K562 (cell line): Measurements from ENCODE around the gene EXOC2. TPM values are rescaled to one million over a fixed set of nuclear protein-coding genes. Genes with fewer than 3 reads are reported as not detected.

ENCODE experiments used
- BDP1 ChIP-seq: IDR thresholded peaks from 3 replicates; pipeline ENCODE4 v1.6.1; 2011; ENCODE audit not compliant: insufficient read length, insufficient read depth
- E2F3 ChIP-seq: fragments of 250-450 bp; sonication (Bioruptor Pico); IDR thresholded peaks from 2 replicates; pipeline ENCODE4 v1.4.0; 2020; ENCODE audit warnings: mild to moderate bottlenecking
- FOS ChIP-seq: IDR thresholded peaks from 3 replicates; pipeline ENCODE4 v1.6.1; 2011; ENCODE audit not compliant: insufficient read length; ENCODE audit errors: extremely low read depth
- FOXJ2 ChIP-seq: fragments of 200-800 bp; sonication (Bioruptor generic); IDR thresholded peaks from 2 replicates; pipeline ENCODE4 v1.6.1; 2016; ENCODE audit warnings: missing genetic modification characterization, missing compliant biosample characterization
- HLTF ChIP-seq: fragments of 450-650 bp; IDR thresholded peaks from 2 replicates; pipeline ENCODE4 v1.6.1; 2016
- MECOM ChIP-seq: fragments of 250-450 bp; sonication (Bioruptor Pico); IDR thresholded peaks from 2 replicates; pipeline ENCODE4 v1.8.0; 2022; ENCODE audit warnings: inconsistent platforms
- PHB ChIP-seq: fragments of 250-450 bp; sonication (Bioruptor Pico); IDR thresholded peaks from 2 replicates; pipeline ENCODE4 v1.5.0; 2021
- POU5F1 ChIP-seq: fragments of 150-350 bp; IDR thresholded peaks from 2 replicates; pipeline ENCODE4 v1.6.1; 2014; ENCODE audit warnings: borderline replicate concordance, low read length, low read depth, mild to moderate bottlenecking; ENCODE audit not compliant: partially characterized antibody
- RBM25 ChIP-seq: fragments of 200-400 bp; formaldehyde crosslinking; IDR thresholded peaks from 2 replicates; pipeline ENCODE4 v1.6.1; 2018; ENCODE audit warnings: low read length, low read depth, moderate library complexity; ENCODE audit not compliant: severe bottlenecking
- SAP30 ChIP-seq: fragments of 200-600 bp; sonication (generic); IDR thresholded peaks from 2 replicates; pipeline ENCODE4 v1.6.1; 2012; ENCODE audit warnings: borderline replicate concordance, low read depth, mild to moderate bottlenecking, moderate library complexity, low read length, control low read depth, inconsistent platforms; ENCODE audit not compliant: insufficient read depth, poor library complexity, severe bottlenecking
- SRSF9 ChIP-seq: fragments of 200-400 bp; formaldehyde crosslinking; IDR thresholded peaks from 2 replicates; pipeline ENCODE4 v1.6.1; 2017; ENCODE audit warnings: low read depth, low read length, borderline replicate concordance
- WHSC1 ChIP-seq: IDR thresholded peaks from one replicate; pipeline ENCODE4 v1.6.1; 2012; ENCODE audit warnings: low read length, control low read depth, inconsistent platforms
- ZFP36 ChIP-seq: fragments of 150-350 bp; IDR thresholded peaks from 2 replicates; pipeline ENCODE4 v1.6.1; 2018; ENCODE audit warnings: low read length, low read depth; ENCODE audit not compliant: partially characterized antibody
- ZSCAN29 ChIP-seq: fragments of 450-650 bp; IDR thresholded peaks from 2 replicates; pipeline ENCODE4 v1.6.1; 2017
- polyA plus RNA-seq, 8 experiments: library from polyadenylated mRNA; depleted of rRNA in 4 of 8; stranded (reverse) in 5 of 8; unstranded in 3 of 8; fragments of >200 nt; fragmentation: Nextera tagmentation in 2 of 8; fragmentation: Illumina TruSeq in 1 of 8; extraction: Ambion mirVana in 2 of 8; extraction: Trizol in 1 of 8; gene quantifications; 2 replicates each; pipeline versions ENCODE4 v1.2.1 to v1.2.3, GENCODE V29; 2011 to 2014; ENCODE audit warnings: inconsistent platforms in 1 of 8, missing spikeins in 1 of 8
- total RNA-seq, 7 experiments: library from RNA; depleted of rRNA in 6 of 7; stranded (reverse); fragments of >200 nt in 6 of 7; fragmentation: Illumina TruSeq in 2 of 7; extraction: Trizol in 2 of 7; gene quantifications; 2 replicates each; pipeline versions ENCODE4 v1.2.1 to v1.2.3, GENCODE V29; 2011 to 2021; ENCODE audit warnings: low replicate concordance in 1 of 7
- TF ChIP-seq, protein P1 (sequence below): sonication (generic); formaldehyde crosslinking; IDR thresholded peaks from 2 replicates; pipeline ENCODE4 v1.8.0; 2022; ENCODE audit warnings: mild to moderate bottlenecking, missing genetic modification reagents, borderline replicate concordance
- TF ChIP-seq, protein P2 (sequence below): fragments of 250-450 bp; sonication (Bioruptor Pico); IDR thresholded peaks from 2 replicates; pipeline ENCODE4 v1.6.1; 2021; ENCODE audit warnings: mild to moderate bottlenecking
- TF ChIP-seq, protein P3 (sequence below), 2 experiments: fragments of 450-650 bp; IDR thresholded peaks; 2 replicates each; pipeline ENCODE4 v1.6.1; 2016; ENCODE audit warnings: mild to moderate bottlenecking in 2 of 2, borderline replicate concordance in 1 of 2, low read depth in 1 of 2, moderate library complexity in 1 of 2

The EXOC2 gene
- total and polyA plus RNA-seq, 9 of the 15 experiments (the other 6 are each of a cell fraction or from before 2014, with no cell fraction given), result 12.2 to 30.2 (median 24.2) TPM

DNA sequence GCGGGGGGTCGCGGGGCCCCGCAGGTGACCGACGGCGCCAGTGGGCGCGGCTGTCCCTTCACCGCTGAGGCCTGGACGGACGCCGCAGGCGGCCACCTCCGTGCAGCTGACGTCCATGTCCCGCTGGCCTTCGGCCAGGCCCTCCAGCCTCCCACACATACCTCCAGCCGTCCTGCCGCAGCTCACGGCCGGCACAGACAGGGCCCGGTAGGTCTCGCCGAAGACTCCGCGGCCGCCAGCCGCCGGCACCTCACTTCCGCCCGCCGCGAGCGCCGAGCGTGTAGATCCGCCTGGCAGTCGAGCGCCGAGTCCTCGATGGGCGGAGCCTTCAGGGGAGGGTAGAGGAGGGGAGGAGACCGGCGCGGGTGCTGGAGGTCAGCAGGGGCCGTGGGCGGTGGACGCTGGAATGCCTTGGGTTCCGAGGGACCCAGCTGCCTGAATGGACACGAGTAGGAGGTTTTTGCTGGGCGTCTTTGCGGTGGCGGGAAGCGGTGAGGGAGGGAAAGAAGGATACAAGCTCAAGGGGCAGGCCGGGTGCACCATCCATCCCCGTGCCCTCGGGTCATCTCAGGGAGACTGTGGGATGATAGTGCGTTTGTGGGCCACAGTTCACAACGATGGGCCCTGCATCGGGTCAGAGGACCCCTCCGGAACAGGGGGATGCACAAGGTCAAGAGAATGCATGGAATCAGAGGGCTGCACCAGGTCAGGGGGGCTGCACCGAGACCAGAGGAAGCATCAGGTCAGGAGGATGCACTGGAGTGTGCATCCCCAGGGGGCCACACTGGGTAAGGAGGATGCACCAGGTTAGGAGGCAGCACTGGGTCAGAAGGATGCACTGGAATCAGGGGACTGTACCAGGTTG, at the start of gene EXOC2 (continued):
- TF ChIP-seq, protein P1, sequence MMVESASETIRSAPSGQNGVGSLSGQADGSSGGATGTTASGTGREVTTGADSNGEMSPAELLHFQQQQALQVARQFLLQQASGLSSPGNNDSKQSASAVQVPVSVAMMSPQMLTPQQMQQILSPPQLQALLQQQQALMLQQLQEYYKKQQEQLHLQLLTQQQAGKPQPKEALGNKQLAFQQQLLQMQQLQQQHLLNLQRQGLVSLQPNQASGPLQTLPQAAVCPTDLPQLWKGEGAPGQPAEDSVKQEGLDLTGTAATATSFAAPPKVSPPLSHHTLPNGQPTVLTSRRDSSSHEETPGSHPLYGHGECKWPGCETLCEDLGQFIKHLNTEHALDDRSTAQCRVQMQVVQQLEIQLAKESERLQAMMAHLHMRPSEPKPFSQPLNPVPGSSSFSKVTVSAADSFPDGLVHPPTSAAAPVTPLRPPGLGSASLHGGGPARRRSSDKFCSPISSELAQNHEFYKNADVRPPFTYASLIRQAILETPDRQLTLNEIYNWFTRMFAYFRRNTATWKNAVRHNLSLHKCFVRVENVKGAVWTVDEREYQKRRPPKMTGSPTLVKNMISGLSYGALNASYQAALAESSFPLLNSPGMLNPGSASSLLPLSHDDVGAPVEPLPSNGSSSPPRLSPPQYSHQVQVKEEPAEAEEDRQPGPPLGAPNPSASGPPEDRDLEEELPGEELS, result peak; percentile 33; the same call in 1 of the 2 replicates
- TF ChIP-seq PHB (CRISPR knock-in tag), result 0 out of 2 replicates have a peak, but pooled peaks have one; percentile 31
- TF ChIP-seq SRSF9, result no peak
- TF ChIP-seq HLTF, result peak; percentile 76; the same call in 1 of the 2 replicates
- TF ChIP-seq ZSCAN29, result no peak
- TF ChIP-seq FOXJ2 (tag), result 0 out of 2 replicates have a peak, but pooled peaks have one; percentile 46
- TF ChIP-seq FOS, result no peak
- TF ChIP-seq, protein P2, sequence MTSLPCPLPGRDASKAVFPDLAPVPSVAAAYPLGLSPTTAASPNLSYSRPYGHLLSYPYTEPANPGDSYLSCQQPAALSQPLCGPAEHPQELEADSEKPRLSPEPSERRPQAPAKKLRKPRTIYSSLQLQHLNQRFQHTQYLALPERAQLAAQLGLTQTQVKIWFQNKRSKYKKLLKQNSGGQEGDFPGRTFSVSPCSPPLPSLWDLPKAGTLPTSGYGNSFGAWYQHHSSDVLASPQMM (CRISPR knock-in tag), result no peak
- TF ChIP-seq WHSC1, result no peak
- TF ChIP-seq BDP1, result no peak
- peak; percentile 67 for TF ChIP-seq RBM25
- no peak for TF ChIP-seq POU5F1
- TF ChIP-seq, protein P3, sequence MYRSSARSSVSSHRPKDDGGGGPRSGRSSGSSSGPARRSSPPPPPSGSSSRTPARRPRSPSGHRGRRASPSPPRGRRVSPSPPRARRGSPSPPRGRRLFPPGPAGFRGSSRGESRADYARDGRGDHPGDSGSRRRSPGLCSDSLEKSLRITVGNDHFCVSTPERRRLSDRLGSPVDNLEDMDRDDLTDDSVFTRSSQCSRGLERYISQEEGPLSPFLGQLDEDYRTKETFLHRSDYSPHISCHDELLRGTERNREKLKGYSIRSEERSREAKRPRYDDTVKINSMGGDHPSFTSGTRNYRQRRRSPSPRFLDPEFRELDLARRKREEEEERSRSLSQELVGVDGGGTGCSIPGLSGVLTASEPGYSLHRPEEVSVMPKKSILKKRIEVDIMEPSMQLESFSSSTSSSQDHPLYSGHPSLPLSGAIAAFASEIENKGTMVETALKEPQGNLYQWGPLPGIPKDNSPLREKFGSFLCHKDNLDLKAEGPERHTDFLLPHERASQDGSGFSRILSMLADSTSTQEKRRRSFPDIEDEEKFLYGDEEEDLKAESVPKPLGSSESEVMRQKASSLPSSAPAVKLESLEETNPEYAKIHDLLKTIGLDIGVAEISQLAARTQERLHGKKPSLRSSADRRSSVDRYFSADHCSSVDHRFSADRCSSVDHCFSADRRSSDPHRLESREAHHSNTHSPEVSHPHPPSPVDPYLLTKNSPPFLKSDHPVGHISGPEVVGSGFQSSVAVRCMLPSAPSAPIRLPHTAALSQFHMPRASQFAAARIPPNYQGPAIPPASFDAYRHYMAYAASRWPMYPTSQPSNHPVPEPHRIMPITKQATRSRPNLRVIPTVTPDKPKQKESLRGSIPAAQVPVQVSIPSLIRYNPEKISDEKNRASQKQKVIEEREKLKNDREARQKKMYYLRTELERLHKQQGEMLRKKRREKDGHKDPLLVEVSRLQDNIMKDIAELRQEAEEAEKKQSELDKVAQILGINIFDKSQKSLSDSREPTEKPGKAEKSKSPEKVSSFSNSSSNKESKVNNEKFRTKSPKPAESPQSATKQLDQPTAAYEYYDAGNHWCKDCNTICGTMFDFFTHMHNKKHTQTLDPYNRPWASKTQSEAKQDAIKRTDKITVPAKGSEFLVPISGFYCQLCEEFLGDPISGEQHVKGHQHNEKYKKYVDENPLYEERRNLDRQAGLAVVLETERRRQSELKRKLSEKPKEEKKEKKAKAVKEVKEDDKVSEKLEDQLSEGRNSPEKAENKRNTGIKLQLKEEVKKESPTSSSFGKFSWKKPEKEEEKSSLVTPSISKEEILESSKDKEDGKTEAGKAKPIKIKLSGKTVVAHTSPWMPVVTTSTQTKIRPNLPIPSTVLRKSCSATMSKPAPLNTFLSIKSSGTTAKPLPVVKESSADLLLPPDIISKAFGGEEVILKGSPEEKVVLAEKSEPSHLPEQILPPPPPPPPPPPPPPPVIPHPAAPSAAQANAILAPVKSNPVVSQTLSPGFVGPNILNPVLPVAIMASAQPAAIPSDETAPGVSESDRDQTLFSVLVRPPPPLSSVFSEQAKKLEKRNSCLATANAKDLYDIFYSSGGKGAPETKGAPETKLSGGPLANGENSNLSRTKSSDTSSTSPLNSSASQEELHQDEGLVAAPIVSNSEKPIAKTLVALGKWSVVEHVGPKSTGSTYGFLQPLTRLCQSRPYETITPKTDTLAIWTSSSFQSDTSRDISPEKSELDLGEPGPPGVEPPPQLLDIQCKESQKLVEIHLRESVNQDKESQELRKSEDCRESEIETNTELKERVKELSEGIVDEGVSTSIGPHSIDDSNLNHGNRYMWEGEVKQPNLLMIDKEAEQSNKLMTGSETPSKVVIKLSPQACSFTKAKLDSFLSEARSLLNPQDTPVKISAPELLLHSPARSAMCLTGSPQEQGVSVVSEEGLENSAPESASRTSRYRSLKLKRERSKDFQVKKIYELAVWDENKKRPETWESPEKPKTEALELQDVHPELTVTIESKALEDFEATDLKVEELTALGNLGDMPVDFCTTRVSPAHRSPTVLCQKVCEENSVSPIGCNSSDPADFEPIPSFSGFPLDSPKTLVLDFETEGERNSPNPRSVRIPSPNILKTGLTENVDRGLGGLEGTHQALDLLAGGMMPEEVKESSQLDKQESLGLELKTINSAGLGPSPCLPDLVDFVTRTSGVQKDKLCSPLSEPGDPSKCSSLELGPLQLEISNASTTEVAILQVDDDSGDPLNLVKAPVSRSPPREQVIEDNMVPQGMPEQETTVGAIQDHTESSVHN (IDR thresholded peaks at IDR 0.05; ENCODE audit: borderline replicate concordance in 1 of 2, low read depth in 1 of 2), result no peak
- peak; percentile 21 for TF ChIP-seq ZFP36
- TF ChIP-seq SAP30, result peak; percentile 80
- TF ChIP-seq MECOM (CRISPR knock-in tag), result no peak
- TF ChIP-seq E2F3 (CRISPR knock-in tag), result no peak
